HepG2 (cell line): ENCODE data around the gene SLX9.

Source experiments
- NFYB ChIP-seq: sonication (generic); formaldehyde crosslinking; IDR thresholded peaks from 2 replicates; pipeline ENCODE4 v1.4.0; 2020; ENCODE audit warnings: missing genetic modification reagents
- POLR2A ChIP-seq, 2 experiments: IDR thresholded peaks; 2 replicates each; pipeline ENCODE4 v1.6.1; 2011; ENCODE audit warnings: low read depth in 2 of 2, low read length in 2 of 2, mild to moderate bottlenecking in 1 of 2, moderate library complexity in 1 of 2; ENCODE audit not compliant: insufficient read depth in 1 of 2
- PTBP1 ChIP-seq: fragments of 200-400 bp; formaldehyde crosslinking; IDR thresholded peaks from 2 replicates; pipeline ENCODE4 v1.6.1; 2018; ENCODE audit warnings: low read length, low read depth; ENCODE audit not compliant: poor library complexity, severe bottlenecking
- TF ChIP-seq, protein P1 (sequence below): sonication (generic); formaldehyde crosslinking; IDR thresholded peaks from 2 replicates; pipeline ENCODE4 v1.8.0; 2022; ENCODE audit warnings: missing genetic modification reagents, mild to moderate bottlenecking, borderline replicate concordance

DNA sequence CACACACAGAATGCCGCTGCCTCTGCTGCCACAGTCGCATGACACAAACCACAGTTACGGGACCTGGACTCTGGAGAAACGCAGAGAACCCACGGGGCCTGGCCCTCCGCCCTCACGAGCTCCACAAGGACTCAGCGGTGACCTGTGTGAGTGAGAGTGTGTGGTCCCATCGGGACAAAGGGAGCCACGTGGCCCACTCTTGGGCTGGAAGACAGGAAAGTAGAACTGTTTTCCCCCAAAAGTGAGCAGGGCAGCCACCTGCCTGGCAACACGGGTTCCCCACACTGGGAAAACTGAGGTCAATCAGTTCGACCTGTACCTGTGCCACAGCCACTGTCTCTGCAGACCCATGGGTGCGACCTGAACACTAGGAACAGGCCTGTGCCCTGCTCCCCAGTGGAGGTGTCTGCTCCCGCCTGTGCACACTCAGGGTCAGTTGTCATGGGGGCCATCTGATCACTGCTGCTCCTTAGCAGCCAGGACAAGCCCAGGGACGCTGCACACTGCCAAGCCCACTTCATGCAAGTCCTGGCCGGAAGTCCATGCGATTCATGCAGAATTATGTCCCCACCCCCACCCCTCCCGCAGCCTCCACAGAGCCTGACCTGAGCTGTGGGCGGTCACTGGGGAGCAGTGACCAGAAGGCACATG lies 80.2 kb downstream of the SLX9 start:
- no peak for TF ChIP-seq PTBP1
- TF ChIP-seq, protein P1, sequence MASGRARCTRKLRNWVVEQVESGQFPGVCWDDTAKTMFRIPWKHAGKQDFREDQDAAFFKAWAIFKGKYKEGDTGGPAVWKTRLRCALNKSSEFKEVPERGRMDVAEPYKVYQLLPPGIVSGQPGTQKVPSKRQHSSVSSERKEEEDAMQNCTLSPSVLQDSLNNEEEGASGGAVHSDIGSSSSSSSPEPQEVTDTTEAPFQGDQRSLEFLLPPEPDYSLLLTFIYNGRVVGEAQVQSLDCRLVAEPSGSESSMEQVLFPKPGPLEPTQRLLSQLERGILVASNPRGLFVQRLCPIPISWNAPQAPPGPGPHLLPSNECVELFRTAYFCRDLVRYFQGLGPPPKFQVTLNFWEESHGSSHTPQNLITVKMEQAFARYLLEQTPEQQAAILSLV, result no peak
- TF ChIP-seq NFYB, result no peak
- TF ChIP-seq POLR2A (IDR thresholded peaks at IDR 0.05; ENCODE audit: insufficient read depth in 1 of 2, low read depth in 2 of 2, low read length in 2 of 2), result no peak
